Measurements from ENCODE around the gene ABCA7.

The ABCA7 gene

GRCh38 chr19:996051-996838 lies 43.7 kb upstream of the ABCA7 start:
- TF ChIP-seq MYC (IDR thresholded peaks at IDR 0.05; ENCODE audit: low read depth, low read length) = no peak
- peak; percentile 52 for DNase-seq (ENCODE audit: low read depth)
- H3K4me3 ChIP-seq (ENCODE audit: low read depth, low read length) = no peak overlapping the region

- DNase-seq (ENCODE audit: low read depth) = no peak
- H3K4me3 ChIP-seq (ENCODE audit: low read depth, low read length) = no peak overlapping the region
- TF ChIP-seq MAX (IDR thresholded peaks at IDR 0.05; ENCODE audit: low read depth, low read length) (no peak), POLR2A (IDR thresholded peaks at IDR 0.05; ENCODE audit: extremely low read depth, insufficient read length) (no peak), MYC (IDR thresholded peaks at IDR 0.05; ENCODE audit: low read depth, low read length) (no peak), CTCF (IDR thresholded peaks at IDR 0.05; ENCODE audit: low read depth, low read length) (no peak)
These were observed 41.8 kb upstream of the ABCA7 start for GRCh38 chr19:998064-998463.

GRCh38 chr19:999379-999719 lies 40.6 kb upstream of the ABCA7 start:
- no peak overlapping the region for H3K4me3 ChIP-seq (ENCODE audit: low read depth, low read length)
- TF ChIP-seq CTCF (IDR thresholded peaks at IDR 0.05; ENCODE audit: low read depth, low read length) (no peak), MYC (IDR thresholded peaks at IDR 0.05; ENCODE audit: low read depth, low read length) (no peak), MAX (IDR thresholded peaks at IDR 0.05; ENCODE audit: low read depth, low read length) (no peak), POLR2A (IDR thresholded peaks at IDR 0.05; ENCODE audit: extremely low read depth, insufficient read length) (no peak)
- no peak for DNase-seq (ENCODE audit: low read depth)

GRCh38 chr19:1000095-1000494 lies 39.8 kb upstream of the ABCA7 start, which contains the start of gene GRIN3B:
Gene GRIN3B, plus strand, starts transcription at chr19:1000419. Its CDS starts 19 bp downstream, at chr19:1000438.
- peak; percentile 44 for DNase-seq (ENCODE audit: low read depth)
- H3K4me3 ChIP-seq (ENCODE audit: low read depth, low read length) = no peak within 1 kb of the TSS
- TF ChIP-seq CTCF (IDR thresholded peaks at IDR 0.05; ENCODE audit: low read depth, low read length) = peak; percentile 30
- no peak for TF ChIP-seq MAX (IDR thresholded peaks at IDR 0.05; ENCODE audit: low read depth, low read length)

GRCh38 chr19:1000591-1001537 lies 39.0 kb upstream of the ABCA7 start:
- TF ChIP-seq POLR2A (IDR thresholded peaks at IDR 0.05; ENCODE audit: extremely low read depth, insufficient read length) = no peak
- no peak for TF ChIP-seq MAX (IDR thresholded peaks at IDR 0.05; ENCODE audit: low read depth, low read length)
- no peak for TF ChIP-seq CTCF (IDR thresholded peaks at IDR 0.05; ENCODE audit: low read depth, low read length)
- no peak for TF ChIP-seq MYC (IDR thresholded peaks at IDR 0.05; ENCODE audit: low read depth, low read length)
- H3K4me3 ChIP-seq (ENCODE audit: low read depth, low read length) = no peak overlapping the region
- no peak for DNase-seq (ENCODE audit: low read depth)

GRCh38 chr19:1001538-1002166 lies 38.3 kb upstream of the ABCA7 start:
- TF ChIP-seq MYC (IDR thresholded peaks at IDR 0.05; ENCODE audit: low read depth, low read length) = no peak
- peak; percentile 59 for TF ChIP-seq CTCF (IDR thresholded peaks at IDR 0.05; ENCODE audit: low read depth, low read length)
- TF ChIP-seq POLR2A (IDR thresholded peaks at IDR 0.05; ENCODE audit: extremely low read depth, insufficient read length) = no peak
- no peak for TF ChIP-seq MAX (IDR thresholded peaks at IDR 0.05; ENCODE audit: low read depth, low read length)
- no peak overlapping the region for H3K4me3 ChIP-seq (ENCODE audit: low read depth, low read length)
- peak; percentile 50 for DNase-seq (ENCODE audit: low read depth)

Measured in NB4 (cell line).